Prostate gland (tissue), 2 donors: ENCODE measurements around the gene B4GALT1.

Source experiments
- POLR2A ChIP-seq: fragments of 450-650 bp; IDR thresholded peaks from one replicate; pipeline ENCODE4 v1.6.1; 2016; ENCODE audit warnings: antibody characterized with exemption, mild to moderate bottlenecking
- POLR2AphosphoS5 ChIP-seq: sonication (generic); formaldehyde crosslinking; IDR thresholded peaks from one replicate; pipeline ENCODE4 v1.6.1; 2017; ENCODE audit warnings: antibody characterized with exemption
- TF ChIP-seq, protein P1 (sequence below), 4 experiments: fragments of 200-600 bp in 2 of 4; fragments of 450-650 bp in 2 of 4; sonication (generic) in 2 of 4; IDR thresholded peaks; 1 replicate in 3 of 4; 2 replicates in 1 of 4; pipeline ENCODE4 v1.5.1; 2016 to 2019; ENCODE audit warnings: antibody characterized with exemption in 4 of 4, mild to moderate bottlenecking in 2 of 4, moderate library complexity in 2 of 4

- TF ChIP-seq, protein P1, sequence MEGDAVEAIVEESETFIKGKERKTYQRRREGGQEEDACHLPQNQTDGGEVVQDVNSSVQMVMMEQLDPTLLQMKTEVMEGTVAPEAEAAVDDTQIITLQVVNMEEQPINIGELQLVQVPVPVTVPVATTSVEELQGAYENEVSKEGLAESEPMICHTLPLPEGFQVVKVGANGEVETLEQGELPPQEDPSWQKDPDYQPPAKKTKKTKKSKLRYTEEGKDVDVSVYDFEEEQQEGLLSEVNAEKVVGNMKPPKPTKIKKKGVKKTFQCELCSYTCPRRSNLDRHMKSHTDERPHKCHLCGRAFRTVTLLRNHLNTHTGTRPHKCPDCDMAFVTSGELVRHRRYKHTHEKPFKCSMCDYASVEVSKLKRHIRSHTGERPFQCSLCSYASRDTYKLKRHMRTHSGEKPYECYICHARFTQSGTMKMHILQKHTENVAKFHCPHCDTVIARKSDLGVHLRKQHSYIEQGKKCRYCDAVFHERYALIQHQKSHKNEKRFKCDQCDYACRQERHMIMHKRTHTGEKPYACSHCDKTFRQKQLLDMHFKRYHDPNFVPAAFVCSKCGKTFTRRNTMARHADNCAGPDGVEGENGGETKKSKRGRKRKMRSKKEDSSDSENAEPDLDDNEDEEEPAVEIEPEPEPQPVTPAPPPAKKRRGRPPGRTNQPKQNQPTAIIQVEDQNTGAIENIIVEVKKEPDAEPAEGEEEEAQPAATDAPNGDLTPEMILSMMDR (IDR thresholded peaks at IDR 0.05): no peak
- TF ChIP-seq POLR2A: no peak
- no peak for TF ChIP-seq POLR2AphosphoS5
Observed at GRCh38 chr9:33154371-33154770, 12.8 kb downstream of the B4GALT1 start.
